ENCODE data around the gene SPC24. TPM values are rescaled to one million over a fixed set of nuclear protein-coding genes. Genes with fewer than 3 reads are reported as not detected.
A peak's percentile ranks its signal among the peaks of the same experiment; 100 is the strongest.

The SPC24 gene
- total and polyA plus RNA-seq, 2 donors (not counting 3 experiments of a cell fraction or from before 2014, with no cell fraction given): 19.8 to 70.0 TPM

GRCh38 chr19:11131471-11131870 lies 24.1 kb downstream of the SPC24 start:
- intact Hi-C loops (cut with micrococcal nuclease) (loop anchor here (1.0 to 2.0 kb wide), 3 partner anchors 37 to 95 kb away; no protein-coding TSS in a partner anchor), dilution Hi-C loops (cut with MboI; ENCODE audit: extremely low pct_ligation_motif_present, low sequenced_read_pairs) (no loop called here)
- no peak overlapping the region for H3K9ac ChIP-seq (replicated peaks; ENCODE audit: extremely low read depth, insufficient read depth, low read length)
- H4K20me1 ChIP-seq (replicated peaks; ENCODE audit: control insufficient read depth, extremely low read depth, insufficient read depth, low read length): no peaks in the 10 kb centered on the region
- TF ChIP-seq POLR2A (IDR thresholded peaks at IDR 0.05; ENCODE audit: low read depth, low read length): no peak
- TF ChIP-seq MAX (IDR thresholded peaks at IDR 0.05; ENCODE audit: insufficient read depth, insufficient read length): no peak
- TF ChIP-seq JUN (IDR thresholded peaks at IDR 0.05; ENCODE audit: borderline replicate concordance, insufficient read depth, insufficient read length, low read depth): no peak
- no peak for TF ChIP-seq CTCF (IDR thresholded peaks at IDR 0.05; ENCODE audit: extremely low read depth in 1 of 2, insufficient read depth in 1 of 2, low read depth in 1 of 2, low read length in 2 of 2)
- no peak for TF ChIP-seq POLR2AphosphoS5 (IDR thresholded peaks at IDR 0.05; ENCODE audit: insufficient read depth, low read depth, low read length)
- TF ChIP-seq GATA2 (IDR thresholded peaks at IDR 0.05; ENCODE audit: insufficient read depth, insufficient read length, low read depth, low read length): no peak
- TF ChIP-seq MYC (IDR thresholded peaks at IDR 0.05; ENCODE audit: low read depth, low read length): no peak
- no peak for TF ChIP-seq EZH2 (IDR thresholded peaks at IDR 0.05; ENCODE audit: borderline replicate concordance, low read depth, low read length, severe bottlenecking)
- TF ChIP-seq FOS (IDR thresholded peaks at IDR 0.05; ENCODE audit: borderline replicate concordance, insufficient read depth, low read length): no peak
- no peak overlapping the region for H2AFZ ChIP-seq (ENCODE audit: low read depth, low read length)
- peaks cover 22 to 34% of the 10 kb centered on the region in 2 experiments for H3K36me3 ChIP-seq (ENCODE audit: control insufficient read depth in 2 of 2, extremely low read depth in 1 of 2, insufficient read depth in 2 of 2, low read length in 2 of 2)
- no peaks in the 10 kb centered on the region for H3K27me3 ChIP-seq (ENCODE audit: control insufficient read depth in 2 of 2, insufficient read depth in 2 of 2, low read length in 2 of 2)
- CTCF ChIA-PET: interaction anchor here (0.8 to 2.5 kb wide), 6 partner anchors 34 to 96 kb away, joined by 3 to 17 read pairs (median 6); no protein-coding TSS in a partner anchor
- H3K4me3 ChIP-seq (replicated peaks in 1 of 3; ENCODE audit: insufficient read depth in 1 of 3, low read depth in 1 of 3, low read length in 3 of 3): no peak overlapping the region
- no peak overlapping the region for H3K4me2 ChIP-seq (ENCODE audit: insufficient read depth, low read length)
- no peaks in the 10 kb centered on the region for H3K9me3 ChIP-seq (replicated peaks; ENCODE audit: control insufficient read depth, insufficient read depth, low read length)
- peaks cover 10% of the 10 kb centered on the region for H3K4me1 ChIP-seq (ENCODE audit: control insufficient read depth, extremely low read depth, insufficient read depth, low read length)
- no peaks in the 10 kb centered on the region for H3K9me1 ChIP-seq (replicated peaks; ENCODE audit: control insufficient read depth, extremely low read depth, insufficient read depth, low read length)
- DNase-seq (ENCODE audit: low read depth, low spot score): no peak
- POLR2A ChIA-PET: no interaction called here
- H3K27ac ChIP-seq (ENCODE audit: insufficient read depth, low read depth, low read length): peak overlapping the region; percentile 29
- TSS peak; percentile 38 for BruUV-seq (replicated peaks)
- H3K79me2 ChIP-seq (ENCODE audit: control insufficient read depth, insufficient read depth, low read length): peaks cover 11% of the 10 kb centered on the region
- no peak for FAIRE-seq

Data from endothelial cell of umbilical vein (primary cell).